ENCODE results near the gene ALDH8A1. TPM values are rescaled to one million over a fixed set of nuclear protein-coding genes. Genes with fewer than 3 reads are reported as not detected.

Gene ALDH8A1
- total RNA-seq, 1 donor from 2014 or later: 1.1 TPM

DNA sequence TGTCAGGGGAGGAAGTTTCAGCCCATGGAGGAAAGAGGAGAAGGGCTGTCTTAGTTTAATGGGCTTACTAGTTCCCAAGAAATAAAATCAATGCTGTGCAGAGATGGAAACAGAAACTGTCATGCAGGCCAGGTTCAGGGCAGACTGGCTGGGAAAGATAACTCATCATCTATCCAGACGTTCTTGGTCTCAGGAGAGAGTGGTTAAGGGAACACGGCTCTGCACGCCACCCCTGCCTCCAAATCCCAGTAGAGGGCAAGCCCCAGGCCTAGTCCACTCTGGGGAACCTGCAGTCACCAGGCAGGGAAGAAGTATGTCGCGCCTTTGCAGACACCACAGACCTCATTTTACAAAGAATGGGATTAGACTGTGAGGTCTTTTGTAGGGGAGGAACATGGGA is 12.5 kb downstream of the ALDH8A1 start:
- no peak for DNase-seq (ENCODE audit: low read depth)
- TF ChIP-seq CTCF (IDR thresholded peaks at IDR 0.05; ENCODE audit: insufficient read depth, low read length, severe bottlenecking): no peak

DNA sequence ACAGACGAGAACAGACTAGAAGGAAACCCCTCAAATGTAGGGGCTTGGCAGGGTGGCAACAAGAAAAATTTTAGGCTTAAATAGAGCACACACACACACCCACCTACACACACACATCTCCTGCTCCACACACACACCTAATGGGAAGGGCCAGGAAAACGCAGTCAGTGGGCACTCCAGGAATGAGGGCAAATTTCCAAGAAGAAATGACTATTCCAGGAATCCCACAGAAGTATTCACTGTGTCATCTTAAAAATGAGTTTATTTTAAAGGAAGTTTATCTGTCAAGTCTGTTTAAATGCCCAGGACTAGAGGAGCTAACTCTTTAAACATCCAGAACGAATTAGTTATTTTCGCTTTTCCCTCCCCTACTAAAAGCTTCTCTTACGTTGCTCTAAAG is 13.0 kb downstream of the ALDH8A1 start:
- no peak for TF ChIP-seq CTCF (IDR thresholded peaks at IDR 0.05; ENCODE audit: insufficient read depth, low read length, severe bottlenecking)
- FAIRE-seq: no peak
- H3K4me3 ChIP-seq (ENCODE audit: low read depth, low read length): no peak overlapping the region
- H3K36me3 ChIP-seq (ENCODE audit: control insufficient read depth, insufficient read depth, low read length): no peaks in the 10 kb centered on the region
- H3K27me3 ChIP-seq (ENCODE audit: control insufficient read depth, insufficient read depth, low read length): no peaks in the 10 kb centered on the region
- DNase-seq (ENCODE audit: low read depth): peak; percentile 34

More for the DNA sequence above, 12.5 kb downstream of the ALDH8A1 start:
- no peak for FAIRE-seq
- Histone ChIP-seq H3K36me3 (ENCODE audit: control insufficient read depth, insufficient read depth, low read length) (no peaks in the 10 kb centered on the region), H3K27me3 (ENCODE audit: control insufficient read depth, insufficient read depth, low read length) (no peaks in the 10 kb centered on the region), H3K4me3 (ENCODE audit: low read depth, low read length) (no peak overlapping the region)

GRCh38 chr6:134936476-134936875 is 13.4 kb downstream of the ALDH8A1 start:
- no peaks in the 10 kb centered on the region for H3K36me3 ChIP-seq (ENCODE audit: control insufficient read depth, insufficient read depth, low read length)
- FAIRE-seq (peak; percentile 7), DNase-seq (ENCODE audit: low read depth) (no peak)
- no peaks in the 10 kb centered on the region for H3K27me3 ChIP-seq (ENCODE audit: control insufficient read depth, insufficient read depth, low read length)
- no peak for TF ChIP-seq CTCF (IDR thresholded peaks at IDR 0.05; ENCODE audit: insufficient read depth, low read length, severe bottlenecking)
- H3K4me3 ChIP-seq (ENCODE audit: low read depth, low read length): no peak overlapping the region

DNA sequence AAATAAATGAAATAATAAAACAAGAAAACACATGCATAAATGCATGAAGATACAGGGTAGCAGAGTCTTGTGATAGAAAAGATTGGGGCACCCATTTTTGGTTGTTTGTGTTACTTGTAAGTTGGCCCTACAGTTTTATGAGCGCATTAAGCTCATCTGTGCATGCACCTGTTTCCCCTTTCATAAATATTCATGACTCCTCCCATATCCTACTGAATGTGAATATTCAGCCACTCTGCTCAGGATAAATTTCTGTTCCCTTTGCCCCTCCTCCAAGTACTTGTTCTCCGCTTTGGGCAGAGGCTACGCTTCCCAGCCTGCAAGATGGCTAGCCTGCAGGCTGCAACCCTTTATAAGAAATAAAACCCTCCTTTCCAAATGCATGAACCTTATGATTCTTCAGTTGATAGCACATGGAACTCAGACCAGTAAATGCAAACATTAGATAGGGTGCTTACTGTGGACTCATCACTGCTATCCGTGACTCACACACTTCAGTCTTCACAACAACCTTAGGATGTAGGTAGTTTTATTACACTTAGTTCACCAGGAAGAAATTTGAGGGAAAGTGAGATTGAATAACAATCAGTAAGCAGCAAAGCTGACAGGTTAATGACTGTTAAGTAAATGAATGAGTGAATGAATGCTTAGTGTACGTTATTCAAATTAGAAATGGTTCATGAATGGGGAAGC is 15.0 kb downstream of the ALDH8A1 start:
- DNase-seq (ENCODE audit: low read depth): peak; percentile 74
- no peak for TF ChIP-seq CTCF (IDR thresholded peaks at IDR 0.05; ENCODE audit: insufficient read depth, low read length, severe bottlenecking)
- no peak for FAIRE-seq
- no peaks in the 10 kb centered on the region for H3K36me3 ChIP-seq (ENCODE audit: control insufficient read depth, insufficient read depth, low read length)
- no peaks in the 10 kb centered on the region for H3K27me3 ChIP-seq (ENCODE audit: control insufficient read depth, insufficient read depth, low read length)
- no peak overlapping the region for H3K4me3 ChIP-seq (ENCODE audit: low read depth, low read length)

- FAIRE-seq (no peak), DNase-seq (ENCODE audit: low read depth) (no peak)
- Histone ChIP-seq H3K27me3 (ENCODE audit: control insufficient read depth, insufficient read depth, low read length) (no peaks in the 10 kb centered on the region), H3K4me3 (ENCODE audit: low read depth, low read length) (no peak overlapping the region), H3K36me3 (ENCODE audit: control insufficient read depth, insufficient read depth, low read length) (no peaks in the 10 kb centered on the region)
- no peak for TF ChIP-seq CTCF (IDR thresholded peaks at IDR 0.05; ENCODE audit: insufficient read depth, low read length, severe bottlenecking)
Observed at GRCh38 chr6:134932535-134933470, 17.1 kb downstream of the ALDH8A1 start.
